DND-41 (cell line): ENCODE data around the gene ATP6V0C.

Experiments used
- EZH2 ChIP-seq: IDR thresholded peaks from 3 replicates; pipeline ENCODE4 v1.6.1; 2012; ENCODE audit warnings: borderline replicate concordance, low read depth, mild to moderate bottlenecking, moderate library complexity, low read length, inconsistent platforms; ENCODE audit not compliant: severe bottlenecking
- TF ChIP-seq, protein P1 (sequence below): IDR thresholded peaks from 2 replicates; pipeline ENCODE4 v1.5.1; 2012; ENCODE audit warnings: borderline replicate concordance, low read length, moderate library complexity, mild to moderate bottlenecking; ENCODE audit not compliant: poor library complexity, severe bottlenecking; ENCODE audit errors: extremely low read depth

DNA sequence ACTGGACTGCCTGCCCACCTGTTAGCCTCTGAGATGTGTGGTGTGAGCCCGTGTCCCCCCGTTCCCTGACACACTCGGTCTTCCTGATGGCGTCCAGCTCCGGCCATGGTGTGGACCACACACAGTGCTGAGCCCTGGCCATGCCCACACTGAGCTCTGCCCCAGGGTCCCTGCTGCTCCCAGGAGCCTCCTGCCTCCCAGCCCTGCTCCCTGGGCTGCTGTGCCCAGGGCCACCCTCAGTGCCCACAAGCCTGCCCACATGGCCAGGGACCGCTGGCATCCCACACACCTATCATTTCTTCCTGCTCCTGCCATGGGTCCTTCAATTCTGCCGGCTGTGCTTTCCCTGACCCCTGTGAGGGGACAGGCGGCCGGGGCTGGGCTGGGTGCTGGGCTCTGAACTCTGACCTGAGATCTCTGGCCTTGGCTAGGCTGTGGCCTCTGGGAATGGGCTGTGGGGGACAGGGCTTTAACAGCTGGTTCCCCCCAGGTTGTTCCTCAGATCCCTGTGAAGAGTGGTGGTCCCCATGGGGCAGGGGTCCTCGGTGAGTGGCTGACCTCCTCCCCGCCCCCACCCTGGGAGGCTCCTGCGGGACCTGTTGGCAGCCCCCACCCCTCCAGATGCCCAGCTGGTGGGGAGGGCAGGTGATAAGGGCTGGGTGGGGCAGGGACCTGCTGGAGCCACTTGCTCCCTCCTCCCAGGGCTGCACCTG is 13.5 kb downstream of the ATP6V0C start:
- TF ChIP-seq, protein P1, sequence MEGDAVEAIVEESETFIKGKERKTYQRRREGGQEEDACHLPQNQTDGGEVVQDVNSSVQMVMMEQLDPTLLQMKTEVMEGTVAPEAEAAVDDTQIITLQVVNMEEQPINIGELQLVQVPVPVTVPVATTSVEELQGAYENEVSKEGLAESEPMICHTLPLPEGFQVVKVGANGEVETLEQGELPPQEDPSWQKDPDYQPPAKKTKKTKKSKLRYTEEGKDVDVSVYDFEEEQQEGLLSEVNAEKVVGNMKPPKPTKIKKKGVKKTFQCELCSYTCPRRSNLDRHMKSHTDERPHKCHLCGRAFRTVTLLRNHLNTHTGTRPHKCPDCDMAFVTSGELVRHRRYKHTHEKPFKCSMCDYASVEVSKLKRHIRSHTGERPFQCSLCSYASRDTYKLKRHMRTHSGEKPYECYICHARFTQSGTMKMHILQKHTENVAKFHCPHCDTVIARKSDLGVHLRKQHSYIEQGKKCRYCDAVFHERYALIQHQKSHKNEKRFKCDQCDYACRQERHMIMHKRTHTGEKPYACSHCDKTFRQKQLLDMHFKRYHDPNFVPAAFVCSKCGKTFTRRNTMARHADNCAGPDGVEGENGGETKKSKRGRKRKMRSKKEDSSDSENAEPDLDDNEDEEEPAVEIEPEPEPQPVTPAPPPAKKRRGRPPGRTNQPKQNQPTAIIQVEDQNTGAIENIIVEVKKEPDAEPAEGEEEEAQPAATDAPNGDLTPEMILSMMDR, result no peak
- no peak for TF ChIP-seq EZH2
